HFF-Myc (cell line): ENCODE results near the gene USE1.

Source experiments
- DNase-seq: peaks from one replicate; pipeline ENCODE4 v3.0.0-alpha.2; 2011; ENCODE audit warnings: low read depth; ENCODE audit errors: extremely low read depth
- H3K4me3 ChIP-seq: replicated peaks from 2 replicates; pipeline ENCODE4 v1.5.1; 2011; ENCODE audit warnings: low read depth, mild to moderate bottlenecking, control low read depth, low read length
- CTCF ChIP-seq: IDR thresholded peaks from 2 replicates; pipeline ENCODE4 v1.5.1; 2012; ENCODE audit warnings: mild to moderate bottlenecking, low read depth, low read length, control low read depth; ENCODE audit errors: missing control alignments

Gene USE1

GRCh38 chr19:17194608-17195007 lies 20.5 kb upstream of the USE1 start:
- no peak for TF ChIP-seq CTCF

DNA sequence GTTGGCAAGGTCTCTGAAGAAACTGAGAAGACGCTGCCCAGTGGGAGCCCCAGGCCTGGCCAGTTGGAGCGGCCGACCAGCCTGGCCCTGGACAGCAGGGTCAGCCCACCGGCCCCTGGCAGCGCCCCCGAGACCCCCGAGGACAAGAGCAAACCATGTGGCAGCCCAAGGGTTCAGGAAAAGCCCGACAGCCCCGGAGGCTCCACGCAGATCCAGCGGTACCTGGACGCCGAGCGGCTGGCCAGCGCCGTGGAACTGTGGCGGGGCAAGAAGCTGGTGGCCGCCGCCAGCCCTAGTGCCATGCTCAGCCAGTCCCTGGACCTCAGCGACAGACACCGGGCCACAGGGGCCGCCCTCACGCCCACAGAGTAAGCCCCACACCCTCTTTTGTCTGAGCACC lies 20.1 kb upstream of the USE1 start:
- H3K4me3 ChIP-seq: no peak overlapping the region
- DNase-seq: no peak
- no peak for TF ChIP-seq CTCF

More at GRCh38 chr19:17194608-17195007, 20.5 kb upstream of the USE1 start:
- H3K4me3 ChIP-seq: no peak overlapping the region
- no peak for DNase-seq

GRCh38 chr19:17196610-17197009 lies 18.5 kb upstream of the USE1 start:
- no peak overlapping the region for H3K4me3 ChIP-seq
- TF ChIP-seq CTCF: no peak
- no peak for DNase-seq

- DNase-seq: no peak
- no peak for TF ChIP-seq CTCF
- no peak overlapping the region for H3K4me3 ChIP-seq
Observed at GRCh38 chr19:17197666-17198065, 17.5 kb upstream of the USE1 start.

- TF ChIP-seq CTCF: no peak
- no peak for DNase-seq
- no peak overlapping the region for H3K4me3 ChIP-seq
Observed at GRCh38 chr19:17200408-17201079, 14.6 kb upstream of the USE1 start.

GRCh38 chr19:17202249-17202648 lies 12.9 kb upstream of the USE1 start:
- DNase-seq: no peak
- TF ChIP-seq CTCF: no peak
- H3K4me3 ChIP-seq: no peak overlapping the region

DNA sequence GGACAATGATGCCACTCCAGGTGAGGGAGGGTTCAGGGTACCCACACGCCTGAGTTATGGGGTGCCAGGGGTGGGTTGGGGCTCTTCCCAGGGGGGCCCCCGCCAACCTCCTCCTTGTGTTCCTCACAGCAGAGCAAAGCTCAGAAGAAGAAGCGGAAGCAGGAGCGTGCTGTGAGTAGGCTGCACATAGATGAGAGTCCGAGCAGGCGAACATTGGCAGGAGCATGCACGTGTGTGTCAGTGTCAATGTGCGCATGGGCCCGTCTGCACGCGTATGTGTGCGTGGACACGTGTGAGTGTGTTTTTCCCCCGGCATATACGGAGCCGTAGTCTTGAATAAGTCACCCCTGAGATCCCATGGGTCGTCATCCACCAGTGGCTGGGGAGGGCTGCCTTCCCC lies 12.4 kb upstream of the USE1 start:
- DNase-seq: no peak
- H3K4me3 ChIP-seq: no peak overlapping the region
- no peak for TF ChIP-seq CTCF
